Ovary (tissue), 1 donor: ENCODE results near the gene ZNF511.

ENCODE experiments used
- EP300 ChIP-seq: sonication (generic); formaldehyde crosslinking; IDR thresholded peaks from one replicate; pipeline ENCODE4 v1.6.1; 2017; ENCODE audit warnings: antibody characterized with exemption
- POLR2A ChIP-seq: fragments of 450-650 bp; IDR thresholded peaks from one replicate; pipeline ENCODE4 v1.6.1; 2017; ENCODE audit warnings: antibody characterized with exemption, mild to moderate bottlenecking, moderate library complexity

GRCh38 chr10:133299738-133300137, 9.0 kb upstream of the ZNF511 start:
- TF ChIP-seq EP300 (no peak), POLR2A (no peak)
